Measurements from ENCODE around the gene CEMP1. TPM values are rescaled to one million over a fixed set of nuclear protein-coding genes. Genes with fewer than 3 reads are reported as not detected.

CEMP1 gene
- total RNA-seq, 1 experiment from 2014 or later, result 0.68 TPM

DNA sequence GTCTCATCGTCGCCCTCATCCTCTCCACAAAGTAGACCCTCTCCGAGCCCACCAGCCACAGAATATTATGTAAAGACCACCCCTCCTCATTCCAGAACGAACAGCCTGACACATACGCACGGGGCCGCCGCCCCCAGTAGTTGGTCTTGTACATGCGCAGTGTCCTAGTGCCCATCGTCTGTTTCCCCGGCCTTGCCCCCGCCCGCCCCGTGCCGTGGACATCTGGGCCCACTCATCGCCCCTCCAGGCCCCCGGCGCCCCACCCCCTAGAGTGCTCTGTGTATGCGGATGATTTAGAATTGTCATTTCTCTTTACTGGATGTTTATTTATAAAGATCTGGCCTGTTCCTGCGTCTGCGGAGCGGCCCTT lies 11.5 kb downstream of the CEMP1 start:
- no peak for DNase-seq
- peaks cover 70% of the 10 kb centered on the region for H3K36me3 Mint-ChIP-seq (ENCODE audit: insufficient read depth, unreplicated experiment)
- TF ChIP-seq, protein P1, sequence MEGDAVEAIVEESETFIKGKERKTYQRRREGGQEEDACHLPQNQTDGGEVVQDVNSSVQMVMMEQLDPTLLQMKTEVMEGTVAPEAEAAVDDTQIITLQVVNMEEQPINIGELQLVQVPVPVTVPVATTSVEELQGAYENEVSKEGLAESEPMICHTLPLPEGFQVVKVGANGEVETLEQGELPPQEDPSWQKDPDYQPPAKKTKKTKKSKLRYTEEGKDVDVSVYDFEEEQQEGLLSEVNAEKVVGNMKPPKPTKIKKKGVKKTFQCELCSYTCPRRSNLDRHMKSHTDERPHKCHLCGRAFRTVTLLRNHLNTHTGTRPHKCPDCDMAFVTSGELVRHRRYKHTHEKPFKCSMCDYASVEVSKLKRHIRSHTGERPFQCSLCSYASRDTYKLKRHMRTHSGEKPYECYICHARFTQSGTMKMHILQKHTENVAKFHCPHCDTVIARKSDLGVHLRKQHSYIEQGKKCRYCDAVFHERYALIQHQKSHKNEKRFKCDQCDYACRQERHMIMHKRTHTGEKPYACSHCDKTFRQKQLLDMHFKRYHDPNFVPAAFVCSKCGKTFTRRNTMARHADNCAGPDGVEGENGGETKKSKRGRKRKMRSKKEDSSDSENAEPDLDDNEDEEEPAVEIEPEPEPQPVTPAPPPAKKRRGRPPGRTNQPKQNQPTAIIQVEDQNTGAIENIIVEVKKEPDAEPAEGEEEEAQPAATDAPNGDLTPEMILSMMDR (IDR thresholded peaks at IDR 0.05; ENCODE audit: insufficient read depth in 1 of 2, low read depth in 1 of 2, low read length in 1 of 2, severe bottlenecking in 1 of 2, unreplicated experiment in 1 of 2), result no peak
- intact Hi-C loops (cut with micrococcal nuclease; ENCODE audit: unreplicated experiment), result no loop called here
- H3K4me1 Mint-ChIP-seq (ENCODE audit: low read depth, unreplicated experiment), result peaks cover 45% of the 10 kb centered on the region
- peaks cover 5% of the 10 kb centered on the region for H3K36me3 ChIP-seq (ENCODE audit: control insufficient read depth, insufficient read depth, low read length)
- no peak overlapping the region for H3K4me3 ChIP-seq (ENCODE audit: low read depth, low read length)
- H3K9me3 ChIP-seq, result no peaks in the 10 kb centered on the region
- H3K27me3 Mint-ChIP-seq (ENCODE audit: insufficient read depth, unreplicated experiment), result no peaks in the 10 kb centered on the region
- H3K4me3 Mint-ChIP-seq (ENCODE audit: unreplicated experiment), result peak overlapping the region; percentile 87
- no peaks in the 10 kb centered on the region for H3K9me3 Mint-ChIP-seq (ENCODE audit: unreplicated experiment)
- peaks cover 38% of the 10 kb centered on the region for H3K4me1 ChIP-seq
- POLR2A ChIA-PET, result interaction anchor here (0.8 to 1.7 kb wide), 4 partner anchors 11 to 89 kb away, joined by 3 to 15 read pairs (median 7); partner anchors contain the start of gene CEMP1
- no TSS peak for BruUV-seq (replicated peaks)
- no peaks in the 10 kb centered on the region for H3K27me3 ChIP-seq (replicated peaks; ENCODE audit: control insufficient read depth, insufficient read depth, low read length)
- H3K27ac Mint-ChIP-seq (ENCODE audit: unreplicated experiment), result peak overlapping the region; percentile 89
- CTCF ChIA-PET, result interaction anchor here (0.6 to 1.4 kb wide), 3 partner anchors 13 to 400 kb away, joined by 3 to 4 read pairs (median 4); no protein-coding TSS in a partner anchor

DNA sequence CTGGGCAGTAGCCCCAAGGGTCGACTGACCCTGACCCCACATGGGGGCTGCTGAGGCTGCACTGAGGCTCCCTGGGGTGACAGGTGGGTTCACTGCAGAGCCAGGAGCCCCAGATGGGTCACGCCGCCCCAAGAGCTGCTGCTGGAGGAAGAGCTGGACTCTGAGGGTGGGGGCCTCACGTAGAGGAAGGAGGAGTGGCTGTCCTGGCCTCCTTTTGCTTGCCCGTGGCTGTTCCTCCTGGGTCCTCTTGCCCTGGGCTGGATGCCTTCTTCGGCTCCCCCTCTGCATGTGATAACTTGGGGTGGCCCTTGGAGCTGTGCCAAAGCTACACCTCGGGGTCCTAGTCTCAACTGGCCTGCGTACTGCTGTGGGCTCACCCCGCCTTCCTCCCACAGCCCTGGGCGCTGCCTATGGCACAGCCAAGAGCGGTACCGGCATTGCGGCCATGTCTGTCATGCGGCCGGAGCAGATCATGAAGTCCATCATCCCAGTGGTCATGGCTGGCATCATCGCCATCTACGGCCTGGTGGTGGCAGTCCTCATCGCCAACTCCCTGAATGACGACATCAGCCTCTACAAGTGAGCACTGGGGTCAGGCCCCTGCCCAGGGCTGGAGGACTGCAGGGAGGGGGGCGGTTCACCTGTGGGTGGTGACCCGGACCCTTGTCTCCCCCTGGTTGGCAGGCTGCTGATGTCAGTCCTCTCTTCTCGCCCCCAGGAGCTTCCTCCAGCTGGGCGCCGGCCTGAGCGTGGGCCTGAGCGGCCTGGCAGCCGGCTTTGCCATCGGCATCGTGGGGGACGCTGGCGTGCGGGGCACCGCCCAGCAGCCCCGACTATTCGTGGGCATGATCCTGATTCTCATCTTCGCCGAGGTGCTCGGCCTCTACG lies 12.1 kb downstream of the CEMP1 start:
- intact Hi-C loops (cut with micrococcal nuclease; ENCODE audit: unreplicated experiment), result no loop called here
- Mint-ChIP-seq H3K4me3 (ENCODE audit: unreplicated experiment) (peak overlapping the region; percentile 87), H3K36me3 (ENCODE audit: insufficient read depth, unreplicated experiment) (peaks cover 68% of the 10 kb centered on the region), H3K9me3 (ENCODE audit: unreplicated experiment) (no peaks in the 10 kb centered on the region), H3K27ac (ENCODE audit: unreplicated experiment) (peak overlapping the region; percentile 89), H3K4me1 (ENCODE audit: low read depth, unreplicated experiment) (peaks cover 39% of the 10 kb centered on the region), H3K27me3 (ENCODE audit: insufficient read depth, unreplicated experiment) (no peaks in the 10 kb centered on the region)
- no peak overlapping the region for H3K4me3 ChIP-seq (ENCODE audit: low read depth, low read length)
- CTCF ChIA-PET, result interaction anchor here (1.4 kb wide), 1 partner anchor 13 kb away, joined by 4 read pairs; no protein-coding TSS in a partner anchor
- no peak for DNase-seq
- H3K4me1 ChIP-seq, result peaks cover 32% of the 10 kb centered on the region
- no peaks in the 10 kb centered on the region for H3K9me3 ChIP-seq
- TF ChIP-seq, protein P1 (IDR thresholded peaks at IDR 0.05; ENCODE audit: insufficient read depth in 1 of 2, low read depth in 1 of 2, low read length in 1 of 2, severe bottlenecking in 1 of 2, unreplicated experiment in 1 of 2), result no peak
- H3K36me3 ChIP-seq (ENCODE audit: control insufficient read depth, insufficient read depth, low read length), result peaks cover 5% of the 10 kb centered on the region
- POLR2A ChIA-PET, result no interaction called here
- BruUV-seq (replicated peaks), result no TSS peak
- H3K27me3 ChIP-seq (replicated peaks; ENCODE audit: control insufficient read depth, insufficient read depth, low read length), result no peaks in the 10 kb centered on the region

DNA sequence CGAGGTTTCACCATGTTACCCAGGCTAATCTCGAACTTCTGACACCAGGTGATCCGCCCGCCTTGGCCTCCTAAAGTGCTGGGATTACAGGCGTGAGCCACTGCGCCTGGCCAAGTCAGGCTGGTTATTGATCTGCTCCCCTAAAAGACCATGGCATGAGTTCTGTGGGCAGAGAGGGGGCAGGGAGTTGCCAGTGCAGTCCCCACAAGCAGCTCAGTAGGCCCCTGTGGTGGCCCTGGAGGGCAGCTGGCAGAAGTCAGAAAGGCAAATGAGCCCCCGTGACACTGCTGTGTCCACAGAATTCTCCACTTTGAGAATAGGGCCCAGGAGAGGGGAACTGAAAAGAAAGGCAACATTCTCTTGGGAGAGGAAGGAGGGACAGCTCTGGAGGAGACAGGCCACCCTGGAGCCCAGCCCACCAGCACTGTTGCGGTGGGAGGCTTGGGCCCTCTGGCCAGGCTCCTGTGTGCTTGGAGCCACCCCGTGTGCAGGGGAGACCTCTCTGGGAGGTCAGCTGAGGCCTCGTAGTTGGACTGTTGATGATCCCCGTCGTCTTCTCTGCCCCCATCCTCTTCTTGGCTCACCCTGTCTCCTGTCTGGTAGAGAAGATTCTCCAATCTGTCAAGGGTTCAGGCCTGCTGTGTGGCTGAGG lies 13.1 kb downstream of the CEMP1 start:
- H3K4me3 Mint-ChIP-seq (ENCODE audit: unreplicated experiment), result no peak overlapping the region
- peak overlapping the region; percentile 87 for H3K27ac Mint-ChIP-seq (ENCODE audit: unreplicated experiment)
- ChIA-PET CTCF (no interaction called here), POLR2A (no interaction called here)
- H3K9me3 ChIP-seq, result no peaks in the 10 kb centered on the region
- H3K27me3 Mint-ChIP-seq (ENCODE audit: insufficient read depth, unreplicated experiment), result no peaks in the 10 kb centered on the region
- peaks cover 32% of the 10 kb centered on the region for H3K4me1 Mint-ChIP-seq (ENCODE audit: low read depth, unreplicated experiment)
- intact Hi-C loops (cut with micrococcal nuclease; ENCODE audit: unreplicated experiment), result no loop called here
- BruUV-seq (replicated peaks), result no TSS peak
- H3K4me3 ChIP-seq (ENCODE audit: low read depth, low read length), result no peak overlapping the region
- peaks cover 3% of the 10 kb centered on the region for H3K36me3 ChIP-seq (ENCODE audit: control insufficient read depth, insufficient read depth, low read length)
- H3K36me3 Mint-ChIP-seq (ENCODE audit: insufficient read depth, unreplicated experiment), result peaks cover 68% of the 10 kb centered on the region
- no peak for DNase-seq
- H3K4me1 ChIP-seq, result peaks cover 23% of the 10 kb centered on the region
- TF ChIP-seq, protein P1 (IDR thresholded peaks at IDR 0.05; ENCODE audit: insufficient read depth in 1 of 2, low read depth in 1 of 2, low read length in 1 of 2, severe bottlenecking in 1 of 2, unreplicated experiment in 1 of 2), result no peak
- no peaks in the 10 kb centered on the region for H3K9me3 Mint-ChIP-seq (ENCODE audit: unreplicated experiment)
- no peaks in the 10 kb centered on the region for H3K27me3 ChIP-seq (replicated peaks; ENCODE audit: control insufficient read depth, insufficient read depth, low read length)
